Activated naive CD8-positive, alpha-beta T cell treated with anti-CD3 and anti-CD28 coated beads, Interleukin-2, amount 10 ng/mL, durations not matched to agents 7 days and 5 days (primary cell): ENCODE data around the gene MBTPS2. TPM values are rescaled to one million over a fixed set of nuclear protein-coding genes. Genes with fewer than 3 reads are reported as not detected.
"Not testable (repeated sequence)": the region's sequence is repeated elsewhere in the genome, so short reads cannot be mapped to it uniquely, and the experiment has no call there.

ENCODE experiments used
- ATAC-seq: fragments of 150-1000 bp; cut with Tn5 transposase; one replicate; pipeline ENCODE4 v1.10.0; 2021; ENCODE audit warnings: low read depth, moderate library complexity
- POLR2A ChIA-PET: fragments of 350-600 bp; sonication (Branson Sonifier 250); formaldehyde crosslinking; loops from one replicate; lab custom pipeline; 2021; ENCODE audit warnings: antibody characterized with exemption; lab: Charles Lee
- DNase-seq: peaks from one replicate; pipeline ENCODE4 v3.0.0; 2021
- H3K27ac Mint-ChIP-seq: one replicate; pipeline ENCODE4 v1.8.0; 2022; ENCODE audit warnings: mild to moderate bottlenecking, mixed read lengths
- H3K27me3 Mint-ChIP-seq: one replicate; pipeline ENCODE4 v1.8.0; 2022; ENCODE audit warnings: mild to moderate bottlenecking, moderate library complexity, mixed read lengths
- H3K36me3 Mint-ChIP-seq: one replicate; pipeline ENCODE4 v1.8.0; 2021; ENCODE audit warnings: mild to moderate bottlenecking, mixed read lengths
- H3K4me1 Mint-ChIP-seq: one replicate; pipeline ENCODE4 v1.8.0; 2021; ENCODE audit warnings: mixed read lengths
- H3K4me3 Mint-ChIP-seq: one replicate; pipeline ENCODE4 v1.8.0; 2022; ENCODE audit warnings: mild to moderate bottlenecking, moderate library complexity, mixed read lengths
- H3K9me3 Mint-ChIP-seq: one replicate; pipeline ENCODE4 v1.8.0; 2021; ENCODE audit warnings: mixed read lengths
- total RNA-seq, 2 experiments: library from RNA; stranded (reverse); gene quantifications; one replicate each; pipeline ENCODE4 v1.2.3, GENCODE V29; 2021

Gene MBTPS2
- total RNA-seq, 2 experiments from 2014 or later: 8.1 to 9.0 TPM

- H3K27ac Mint-ChIP-seq, H3K27me3 Mint-ChIP-seq, H3K4me1 Mint-ChIP-seq, H3K36me3 Mint-ChIP-seq, ATAC-seq, H3K9me3 Mint-ChIP-seq, POLR2A ChIA-PET, DNase-seq, H3K4me3 Mint-ChIP-seq: not testable (repeated sequence)
These were observed 34.8 kb downstream of the MBTPS2 start for GRCh38 chrX:21874182-21874581.

GRCh38 chrX:21875013-21875412 lies 35.6 kb downstream of the MBTPS2 start:
- H3K27ac Mint-ChIP-seq: no peak overlapping the region
- DNase-seq (no peak), ATAC-seq (no peak)
- no peak overlapping the region for H3K4me3 Mint-ChIP-seq
- no peaks in the 10 kb centered on the region for H3K27me3 Mint-ChIP-seq
- no peaks in the 10 kb centered on the region for H3K9me3 Mint-ChIP-seq
- no peaks in the 10 kb centered on the region for H3K4me1 Mint-ChIP-seq
- H3K36me3 Mint-ChIP-seq: peaks cover 8% of the 10 kb centered on the region
- POLR2A ChIA-PET: no interaction called here

GRCh38 chrX:21881881-21882574 lies 42.6 kb downstream of the MBTPS2 start:
- POLR2A ChIA-PET: no interaction called here
- H3K36me3 Mint-ChIP-seq: peaks cover 11% of the 10 kb centered on the region
- ATAC-seq (no peak), DNase-seq (no peak)
- no peaks in the 10 kb centered on the region for H3K27me3 Mint-ChIP-seq
- no peak overlapping the region for H3K27ac Mint-ChIP-seq
- H3K9me3 Mint-ChIP-seq: no peaks in the 10 kb centered on the region
- H3K4me3 Mint-ChIP-seq: no peak overlapping the region
- H3K4me1 Mint-ChIP-seq: no peaks in the 10 kb centered on the region

GRCh38 chrX:21883258-21883657 lies 43.8 kb downstream of the MBTPS2 start:
- Mint-ChIP-seq H3K27ac (no peak overlapping the region), H3K9me3 (no peaks in the 10 kb centered on the region), H3K36me3 (peaks cover 11% of the 10 kb centered on the region), H3K4me1 (no peaks in the 10 kb centered on the region), H3K4me3 (no peak overlapping the region), H3K27me3 (no peaks in the 10 kb centered on the region)
- ATAC-seq (no peak), DNase-seq (no peak)
- POLR2A ChIA-PET: no interaction called here

GRCh38 chrX:21885568-21885967 lies 46.2 kb downstream of the MBTPS2 start:
- POLR2A ChIA-PET: no interaction called here
- peaks cover 7% of the 10 kb centered on the region for H3K36me3 Mint-ChIP-seq
- no peak overlapping the region for H3K27ac Mint-ChIP-seq
- no peaks in the 10 kb centered on the region for H3K27me3 Mint-ChIP-seq
- no peak overlapping the region for H3K4me3 Mint-ChIP-seq
- DNase-seq (no peak), ATAC-seq (no peak)
- H3K9me3 Mint-ChIP-seq: no peaks in the 10 kb centered on the region
- no peaks in the 10 kb centered on the region for H3K4me1 Mint-ChIP-seq

- H3K9me3 Mint-ChIP-seq: no peaks in the 10 kb centered on the region
- no peak overlapping the region for H3K4me3 Mint-ChIP-seq
- ATAC-seq: no peak
- H3K27ac Mint-ChIP-seq: no peak overlapping the region
- H3K36me3 Mint-ChIP-seq: peaks cover 1% of the 10 kb centered on the region
- H3K4me1 Mint-ChIP-seq: no peaks in the 10 kb centered on the region
- no peaks in the 10 kb centered on the region for H3K27me3 Mint-ChIP-seq
- POLR2A ChIA-PET: no interaction called here
- DNase-seq: no peak
These were observed 65.9 kb downstream of the MBTPS2 start for GRCh38 chrX:21905313-21905712.

GRCh38 chrX:21905953-21906352 lies 66.5 kb downstream of the MBTPS2 start:
- no peaks in the 10 kb centered on the region for H3K9me3 Mint-ChIP-seq
- peaks cover 1% of the 10 kb centered on the region for H3K36me3 Mint-ChIP-seq
- no peaks in the 10 kb centered on the region for H3K27me3 Mint-ChIP-seq
- H3K27ac Mint-ChIP-seq: no peak overlapping the region
- DNase-seq (no peak), ATAC-seq (no peak)
- POLR2A ChIA-PET: no interaction called here
- H3K4me1 Mint-ChIP-seq: no peaks in the 10 kb centered on the region
- H3K4me3 Mint-ChIP-seq: no peak overlapping the region

- no peak for ATAC-seq
- Mint-ChIP-seq H3K36me3 (peaks cover 1% of the 10 kb centered on the region), H3K4me1 (no peaks in the 10 kb centered on the region), H3K27ac (no peak overlapping the region), H3K9me3 (no peaks in the 10 kb centered on the region), H3K27me3 (no peaks in the 10 kb centered on the region), H3K4me3 (no peak overlapping the region)
- POLR2A ChIA-PET: no interaction called here
- no peak for DNase-seq
These were observed 67.8 kb downstream of the MBTPS2 start for GRCh38 chrX:21907260-21907659.

- H3K9me3 Mint-ChIP-seq: no peaks in the 10 kb centered on the region
- H3K27ac Mint-ChIP-seq: no peak overlapping the region
- no peak for DNase-seq
- POLR2A ChIA-PET: no interaction called here
- ATAC-seq: no peak
- no peaks in the 10 kb centered on the region for H3K27me3 Mint-ChIP-seq
- no peaks in the 10 kb centered on the region for H3K36me3 Mint-ChIP-seq
- H3K4me1 Mint-ChIP-seq: no peaks in the 10 kb centered on the region
- H3K4me3 Mint-ChIP-seq: no peak overlapping the region
These were observed 72.1 kb downstream of the MBTPS2 start for GRCh38 chrX:21911481-21911880.

GRCh38 chrX:21912220-21912619 lies 72.8 kb downstream of the MBTPS2 start:
- POLR2A ChIA-PET: no interaction called here
- Mint-ChIP-seq H3K27me3 (no peaks in the 10 kb centered on the region), H3K4me1 (no peaks in the 10 kb centered on the region), H3K4me3 (no peak overlapping the region), H3K9me3 (no peaks in the 10 kb centered on the region), H3K27ac (no peak overlapping the region), H3K36me3 (no peaks in the 10 kb centered on the region)
- DNase-seq (no peak), ATAC-seq (no peak)

GRCh38 chrX:21912989-21913388 lies 73.6 kb downstream of the MBTPS2 start:
- ATAC-seq: no peak
- no peaks in the 10 kb centered on the region for H3K4me1 Mint-ChIP-seq
- H3K4me3 Mint-ChIP-seq: no peak overlapping the region
- no peaks in the 10 kb centered on the region for H3K9me3 Mint-ChIP-seq
- H3K36me3 Mint-ChIP-seq: no peaks in the 10 kb centered on the region
- no peaks in the 10 kb centered on the region for H3K27me3 Mint-ChIP-seq
- no peak for DNase-seq
- POLR2A ChIA-PET: no interaction called here
- H3K27ac Mint-ChIP-seq: no peak overlapping the region

GRCh38 chrX:21926116-21926515 lies 86.7 kb downstream of the MBTPS2 start:
- no peaks in the 10 kb centered on the region for H3K27me3 Mint-ChIP-seq
- H3K4me1 Mint-ChIP-seq: peaks cover 14% of the 10 kb centered on the region
- peaks cover 12% of the 10 kb centered on the region for H3K36me3 Mint-ChIP-seq
- ATAC-seq (no peak), DNase-seq (no peak)
- POLR2A ChIA-PET: no interaction called here
- H3K9me3 Mint-ChIP-seq: peaks cover 2% of the 10 kb centered on the region
- H3K27ac Mint-ChIP-seq: no peak overlapping the region
- no peak overlapping the region for H3K4me3 Mint-ChIP-seq

- peak overlapping the region; percentile 34 for H3K27ac Mint-ChIP-seq
- POLR2A ChIA-PET: no interaction called here
- H3K9me3 Mint-ChIP-seq: peaks cover 2% of the 10 kb centered on the region
- H3K27me3 Mint-ChIP-seq: no peaks in the 10 kb centered on the region
- no peak overlapping the region for H3K4me3 Mint-ChIP-seq
- peaks cover 12% of the 10 kb centered on the region for H3K36me3 Mint-ChIP-seq
- DNase-seq: no peak
- ATAC-seq: peak; percentile 30
- H3K4me1 Mint-ChIP-seq: peaks cover 17% of the 10 kb centered on the region
These were observed 87.3 kb downstream of the MBTPS2 start for GRCh38 chrX:21926527-21927278.

- Mint-ChIP-seq H3K27me3 (no peaks in the 10 kb centered on the region), H3K4me3 (peak overlapping the region; percentile 1), H3K27ac (peak overlapping the region; percentile 13), H3K4me1 (peaks cover 17% of the 10 kb centered on the region), H3K9me3 (peaks cover 2% of the 10 kb centered on the region), H3K36me3 (peaks cover 12% of the 10 kb centered on the region)
- ATAC-seq (no peak), DNase-seq (no peak)
- POLR2A ChIA-PET: interaction anchor here (0.6 to 0.7 kb wide), 2 partner anchors 140 to 312 kb away, joined by 3 read pairs; no protein-coding TSS in a partner anchor
These were observed 89.8 kb downstream of the MBTPS2 start for GRCh38 chrX:21929209-21929608.
